ENCODE measurements around the gene KIF21B. TPM values are rescaled to one million over a fixed set of nuclear protein-coding genes. Genes with fewer than 3 reads are reported as not detected.

Gene KIF21B
- total and polyA plus RNA-seq, 7 donors, result 0.28 to 18.4 (median 0.81) TPM

GRCh38 chr1:201013991-201014815 lies 9.3 kb downstream of the KIF21B start:
- Histone ChIP-seq H3K9me3 (no peaks in the 10 kb centered on the region), H3K27ac (no peak overlapping the region), H3K36me3 (no peaks in the 10 kb centered on the region), H3K4me3 (no peak overlapping the region), H3K4me1 (peaks cover 0 to 11% (median 6%) of the 10 kb centered on the region in 4 donors), H3K27me3 (peaks cover 0 to 26% (median 6%) of the 10 kb centered on the region in 3 donors)
- intact Hi-C loops (cut with DNase I), result no loop called here
- TF ChIP-seq EP300 (IDR thresholded peaks at IDR 0.05) (no peak), POLR2A (IDR thresholded peaks at IDR 0.05) (no peak), CTCF (IDR thresholded peaks at IDR 0.05) (no peak), POLR2AphosphoS5 (IDR thresholded peaks at IDR 0.05) (no peak)
- 85 to 90% methylated on average over 33 of the region's 33 CpGs for WGBS, 2 donors
- DNase-seq, result no peak

DNA sequence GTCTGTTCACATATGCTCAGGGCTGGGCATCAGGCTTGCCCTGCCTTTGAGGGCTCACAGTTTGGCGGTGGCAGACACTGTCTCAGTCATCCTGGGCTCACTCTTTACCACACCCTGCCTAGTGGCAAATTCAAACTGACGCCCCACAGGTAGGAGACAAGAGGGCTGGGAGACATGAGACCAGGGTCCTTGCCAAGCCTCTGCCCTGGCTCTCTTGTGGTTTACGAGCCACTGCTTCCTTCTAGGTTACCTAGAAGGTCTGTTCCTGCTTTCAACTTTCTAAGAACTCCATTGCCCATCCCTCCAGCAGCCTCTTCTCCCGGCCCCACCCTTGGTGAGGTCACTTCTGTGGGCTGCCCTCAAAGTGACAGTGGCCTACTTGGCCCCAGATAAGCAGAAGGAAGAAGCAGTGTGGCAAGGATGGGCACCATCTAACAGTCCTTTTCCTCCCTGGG lies 10.5 kb downstream of the KIF21B start:
- H3K27me3 ChIP-seq, result peaks cover 0 to 24% (median 6%) of the 10 kb centered on the region in 3 donors
- no peak for DNase-seq
- H3K36me3 ChIP-seq, result no peaks in the 10 kb centered on the region
- TF ChIP-seq POLR2AphosphoS5 (IDR thresholded peaks at IDR 0.05) (no peak), POLR2A (IDR thresholded peaks at IDR 0.05) (no peak), CTCF (IDR thresholded peaks at IDR 0.05) (no peak), EP300 (IDR thresholded peaks at IDR 0.05) (no peak)
- H3K27ac ChIP-seq, result no peak overlapping the region
- 29 to 49% methylated on average over 4 of the region's 4 CpGs for WGBS, 2 donors
- H3K4me3 ChIP-seq, result no peak overlapping the region
- no peaks in the 10 kb centered on the region for H3K9me3 ChIP-seq
- H3K4me1 ChIP-seq, result peaks cover 0 to 11% (median 6%) of the 10 kb centered on the region in 4 donors
- intact Hi-C loops (cut with DNase I), result no loop called here

GRCh38 chr1:201011616-201012015 lies 11.9 kb downstream of the KIF21B start:
- intact Hi-C loops (cut with DNase I), result no loop called here
- 57 to 75% methylated on average over 3 of the region's 3 CpGs for WGBS, 2 donors
- Histone ChIP-seq H3K27me3 (peaks cover 0 to 18% (median 6%) of the 10 kb centered on the region in 3 donors), H3K36me3 (no peaks in the 10 kb centered on the region), H3K9me3 (no peaks in the 10 kb centered on the region), H3K27ac (no peak overlapping the region), H3K4me1 (peaks cover 0 to 8% (median 6%) of the 10 kb centered on the region in 4 donors), H3K4me3 (no peak overlapping the region)
- no peak for DNase-seq
- TF ChIP-seq CTCF (IDR thresholded peaks at IDR 0.05) (no peak), EP300 (IDR thresholded peaks at IDR 0.05) (no peak), POLR2A (IDR thresholded peaks at IDR 0.05) (no peak), POLR2AphosphoS5 (IDR thresholded peaks at IDR 0.05) (no peak)

DNA sequence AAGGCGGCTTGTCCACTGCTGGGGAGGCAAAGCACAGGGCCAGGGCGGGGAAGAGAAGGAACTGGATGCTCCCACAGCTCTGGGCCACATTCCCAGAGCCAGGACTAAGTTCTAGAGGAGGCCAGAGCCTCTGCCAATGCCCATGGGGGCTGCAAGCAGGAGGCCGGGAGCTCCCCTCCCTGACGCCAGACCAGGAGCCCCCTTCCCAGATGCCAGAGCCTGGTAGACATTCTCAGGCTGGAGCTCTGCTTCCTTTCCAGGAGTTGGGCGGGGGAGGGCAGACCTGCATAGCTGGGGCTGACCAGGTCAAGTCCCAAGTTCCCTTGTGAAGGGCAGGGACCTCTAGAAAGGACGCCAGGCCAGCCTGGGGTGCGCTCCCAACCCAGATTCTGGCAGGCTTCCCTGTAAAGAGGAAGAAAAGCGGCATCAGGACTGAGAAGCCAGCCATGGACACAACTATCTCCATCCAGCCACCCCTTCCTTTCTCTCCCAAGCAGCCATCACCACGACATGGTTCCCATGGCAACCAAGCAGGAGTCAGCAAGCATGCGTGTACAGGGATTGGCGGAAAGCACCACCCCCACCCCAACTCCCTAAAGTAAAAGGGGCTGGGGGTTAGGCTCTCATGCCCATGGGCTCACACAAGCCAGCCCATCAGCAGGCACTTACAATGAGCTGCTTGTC lies 13.4 kb downstream of the KIF21B start:
- Histone ChIP-seq H3K4me3 (no peak overlapping the region), H3K36me3 (no peaks in the 10 kb centered on the region), H3K27ac (no peak overlapping the region), H3K4me1 (no peaks in the 10 kb centered on the region), H3K9me3 (no peaks in the 10 kb centered on the region), H3K27me3 (peaks cover 0 to 18% (median 6%) of the 10 kb centered on the region in 3 donors)
- 87 to 91% methylated on average over 11 of the region's 11 CpGs for WGBS, 2 donors
- no peak for TF ChIP-seq CTCF (IDR thresholded peaks at IDR 0.05)
- no peak for TF ChIP-seq EP300 (IDR thresholded peaks at IDR 0.05)
- no peak for TF ChIP-seq POLR2AphosphoS5 (IDR thresholded peaks at IDR 0.05)
- TF ChIP-seq POLR2A (IDR thresholded peaks at IDR 0.05), result no peak
- intact Hi-C loops (cut with DNase I), result no loop called here
- DNase-seq, result no peak

Measured in sigmoid colon (tissue), 7 donors.